Measurements from ENCODE around the gene CNR2.
"Not testable (repeated sequence)": the region's sequence is repeated elsewhere in the genome, so short reads cannot be mapped to it uniquely, and the experiment has no call there.

CNR2 gene

DNA sequence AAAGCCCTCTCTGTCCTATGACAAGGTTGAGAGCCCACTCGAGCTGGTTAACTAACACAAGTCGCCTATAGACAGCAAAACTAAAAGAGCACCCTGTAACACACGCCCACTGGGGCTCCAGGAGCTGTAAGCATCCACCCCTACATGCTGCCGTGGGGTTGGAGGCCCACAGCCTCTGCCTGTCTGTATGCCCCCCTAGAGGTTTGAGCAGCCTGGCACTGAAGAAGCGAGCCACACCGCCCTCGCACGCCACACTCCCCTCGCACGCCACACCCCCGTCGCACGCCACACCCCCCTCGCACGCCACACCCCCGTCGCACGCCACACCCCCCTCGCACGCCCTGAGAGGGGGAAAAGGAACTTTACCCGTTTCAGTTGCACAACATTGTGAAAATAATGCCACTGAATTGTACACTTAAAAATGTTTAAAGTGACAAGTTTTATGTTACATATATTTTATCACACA lies 74.7 kb downstream of the CNR2 start:
- in situ Hi-C loops (cut with MboI; ENCODE audit: low sequenced_read_pairs), result no loop called here

DNA sequence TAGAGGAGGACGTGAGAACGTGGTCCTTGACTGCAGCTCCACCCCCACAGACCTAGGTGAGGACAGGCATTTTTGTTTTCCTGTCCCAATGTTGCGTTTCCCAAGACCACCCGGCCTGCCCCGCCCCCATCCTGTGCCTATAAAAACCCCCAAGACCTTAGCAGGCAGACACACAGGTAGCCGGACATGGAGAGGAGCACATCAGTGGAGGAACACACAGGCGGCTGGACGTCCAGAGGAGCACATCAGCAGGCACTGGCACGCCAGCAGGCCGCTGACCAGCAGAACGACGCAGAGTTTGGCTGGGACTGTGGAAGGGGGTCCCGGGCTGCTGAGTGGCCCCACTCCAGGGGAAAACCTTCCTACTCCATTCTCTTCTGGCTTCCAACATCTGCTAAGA lies 75.3 kb downstream of the CNR2 start:
- in situ Hi-C loops (cut with MboI; ENCODE audit: low sequenced_read_pairs), result no loop called here

- in situ Hi-C loops (cut with MboI; ENCODE audit: low sequenced_read_pairs), result no loop called here
Observed at GRCh38 chr1:23836037-23836436, 77.1 kb downstream of the CNR2 start.

DNA sequence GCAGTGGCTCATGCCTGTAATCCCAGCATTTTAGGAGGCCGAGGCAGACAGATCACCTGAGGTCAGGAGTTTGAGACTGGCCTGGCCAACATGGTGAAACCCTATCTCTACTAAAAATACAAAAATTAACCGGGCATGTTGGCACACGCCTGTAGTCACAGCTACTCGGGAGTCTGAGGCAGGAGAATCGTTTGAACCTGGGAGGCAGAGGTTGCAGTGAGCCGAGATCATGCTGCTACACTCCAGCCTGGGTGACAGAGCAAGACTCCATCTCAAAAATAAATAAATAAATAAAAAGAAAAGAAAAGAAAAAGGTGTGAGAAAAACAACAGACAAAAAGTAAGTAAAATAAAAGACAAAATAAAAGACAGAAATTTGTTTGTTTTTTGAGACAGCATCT lies 79.0 kb downstream of the CNR2 start:
- in situ Hi-C loops (cut with MboI; ENCODE audit: low sequenced_read_pairs), result not testable (repeated sequence)

DNA sequence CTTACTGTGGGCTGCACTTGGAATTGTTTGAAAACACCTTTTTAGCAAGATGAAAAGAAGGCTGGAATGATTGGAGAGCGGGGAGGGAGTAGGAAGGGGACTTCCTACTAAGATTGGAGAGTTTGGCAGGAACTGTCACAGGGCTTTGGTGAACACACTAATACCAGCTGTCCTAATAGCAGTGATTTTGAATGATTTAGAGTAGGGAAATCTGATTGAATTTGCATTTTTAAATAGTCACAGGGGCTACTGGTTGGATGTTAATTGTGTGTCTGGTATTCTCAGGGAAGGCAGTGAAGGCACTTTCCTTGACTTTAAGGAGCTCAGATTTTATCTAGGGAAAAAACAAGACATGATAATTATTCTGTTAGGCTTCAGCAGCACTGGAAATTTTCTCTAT lies 85.4 kb downstream of the CNR2 start:
- in situ Hi-C loops (cut with MboI; ENCODE audit: low sequenced_read_pairs), result no loop called here

DNA sequence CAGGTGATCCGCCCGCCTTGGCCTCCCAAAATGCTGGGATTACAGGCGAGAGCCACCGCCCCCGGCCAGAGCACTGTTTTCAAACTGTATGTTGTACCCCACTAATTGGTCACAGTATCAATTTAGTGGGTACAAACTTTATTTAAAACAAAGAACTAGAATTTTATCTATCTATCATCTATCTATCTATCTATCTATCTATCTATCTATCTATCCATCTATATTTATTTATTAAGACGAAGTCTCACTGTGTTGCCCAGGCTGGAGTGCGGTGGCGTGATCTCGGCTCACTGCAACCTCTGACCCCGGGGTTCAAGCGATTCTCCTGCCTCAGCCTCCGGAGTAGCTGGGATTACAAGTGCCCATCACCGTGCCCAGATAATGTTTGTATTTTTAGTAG lies 86.6 kb downstream of the CNR2 start:
- in situ Hi-C loops (cut with MboI; ENCODE audit: low sequenced_read_pairs), result not testable (repeated sequence)

- in situ Hi-C loops (cut with MboI; ENCODE audit: low sequenced_read_pairs), result no loop called here
Observed at GRCh38 chr1:23825762-23826522, 87.2 kb downstream of the CNR2 start.

- in situ Hi-C loops (cut with MboI; ENCODE audit: low sequenced_read_pairs), result no loop called here
Observed at GRCh38 chr1:23825076-23825761, 87.9 kb downstream of the CNR2 start, which contains the start of gene HMGCL. Gene HMGCL, minus strand, starts transcription at chr1:23825429. Its CDS starts 14 bp downstream, at chr1:23825415.

GRCh38 chr1:23824711-23825075 lies 88.5 kb downstream of the CNR2 start:
- in situ Hi-C loops (cut with MboI; ENCODE audit: low sequenced_read_pairs), result no loop called here

- in situ Hi-C loops (cut with MboI; ENCODE audit: low sequenced_read_pairs), result no loop called here
Observed at GRCh38 chr1:23823767-23824166, 89.4 kb downstream of the CNR2 start.

All from hTERT RPE-1 (cell line).